IPS DF 6.9 (cell line): ENCODE data around the gene SLC35G6.

Experiments
- DNase-seq: peaks from one replicate; pipeline ENCODE4 v3.0.0-alpha.2; 2013; ENCODE audit warnings: low read depth, low spot score
- H3K27ac ChIP-seq: one replicate; pipeline ENCODE4 v1.5.1; 2013; ENCODE audit warnings: low read length, control low read depth
- H3K27me3 ChIP-seq: 2 replicates; pipeline ENCODE4 v1.6.1; 2013; ENCODE audit warnings: mild to moderate bottlenecking, low read length; ENCODE audit not compliant: control insufficient read depth, insufficient read depth
- H3K36me3 ChIP-seq: 2 replicates; pipeline ENCODE4 v1.6.1; 2013; ENCODE audit warnings: low read length; ENCODE audit not compliant: control insufficient read depth, insufficient read depth
- H3K4me1 ChIP-seq: 2 replicates; pipeline ENCODE4 v1.6.1; 2013; ENCODE audit warnings: low read length; ENCODE audit not compliant: control insufficient read depth, insufficient read depth
- H3K4me3 ChIP-seq: 2 replicates; pipeline ENCODE4 v1.5.1; 2013; ENCODE audit warnings: mild to moderate bottlenecking, low read length
- H3K9me3 ChIP-seq: 2 replicates; pipeline ENCODE4 v1.6.1; 2013; ENCODE audit warnings: low read length, inconsistent platforms; ENCODE audit not compliant: control insufficient read depth, insufficient read depth
- WGBS: extraction: QIAGEN DNeasy Blood & Tissue Kit; methylation state at CpG from one replicate; pipeline ENCODE4 v1.1.7; 2013; ENCODE audit warnings: mixed read lengths, missing lambda C conversion rate; ENCODE audit not compliant: insufficient read length, insufficient coverage; 5-methylcytosine and 5-hydroxymethylcytosine counted together

SLC35G6 gene

DNA sequence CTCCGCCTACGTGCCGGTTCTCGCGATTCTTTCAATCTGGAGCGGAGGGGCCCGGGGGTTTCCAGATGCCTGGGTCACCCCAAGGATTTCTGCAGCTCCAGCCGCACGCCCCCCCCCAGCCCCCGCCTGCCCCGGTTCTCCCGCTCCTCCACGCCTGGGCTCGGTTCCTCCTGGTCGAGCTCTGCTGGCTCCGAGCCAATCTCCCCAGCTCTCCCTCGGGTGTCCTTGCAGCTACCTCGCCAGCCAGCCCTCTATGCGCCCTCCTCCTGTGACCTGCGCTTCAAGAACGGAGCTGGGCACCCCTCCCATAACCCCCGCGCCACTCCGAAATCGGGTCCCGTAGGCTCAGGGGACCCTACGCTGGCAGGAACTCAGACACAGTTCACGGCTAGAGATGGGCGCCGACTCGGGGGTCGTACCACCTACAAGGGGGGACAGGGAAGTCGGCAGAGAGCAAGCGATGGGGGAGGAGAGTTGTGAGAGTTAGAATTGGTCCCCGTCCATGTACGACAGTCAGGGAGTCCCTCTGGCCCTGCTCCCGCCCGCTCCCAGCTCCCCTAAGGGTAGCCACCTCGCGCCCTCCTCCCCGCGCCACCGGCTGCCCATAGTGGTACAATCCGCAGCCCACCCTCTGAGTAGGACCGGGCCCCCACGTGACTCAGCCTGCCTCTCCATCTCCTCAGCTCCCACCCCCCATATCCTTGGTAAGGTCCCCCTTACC is 41.0 kb upstream of the SLC35G6 start:
- WGBS, result no CpG with 5 or more reads among the region's 46 CpGs
- no peaks in the 10 kb centered on the region for H3K36me3 ChIP-seq
- H3K27ac ChIP-seq, result no peak overlapping the region
- 0 out of 2 replicates have a peak, but pooled peaks cover 3% of the 10 kb centered on the region for H3K4me1 ChIP-seq
- no peaks in the 10 kb centered on the region; the same call in 1 of the 2 replicates for H3K27me3 ChIP-seq
- DNase-seq, result no peak
- peak overlapping the region; percentile 57; the same call in 1 of the 2 replicates for H3K4me3 ChIP-seq
- no peaks in the 10 kb centered on the region for H3K9me3 ChIP-seq

DNA sequence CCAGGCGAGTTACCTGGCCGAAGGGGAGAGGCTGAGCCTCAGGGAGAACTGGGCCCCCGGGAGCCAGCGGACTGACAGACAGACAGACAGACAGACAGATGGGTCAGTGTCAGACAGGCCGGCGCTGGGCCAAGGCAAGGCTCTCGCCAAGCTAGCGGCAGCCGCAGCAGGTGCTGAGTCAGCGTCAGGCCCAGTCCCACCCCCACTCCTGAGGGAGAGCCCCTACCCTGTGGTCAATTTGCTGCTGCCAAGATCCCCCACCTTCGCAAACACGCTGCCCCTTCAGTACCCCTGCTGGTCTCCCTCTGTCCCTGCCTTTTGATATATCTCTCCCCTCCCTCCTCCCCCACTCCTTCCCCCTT is 40.4 kb upstream of the SLC35G6 start:
- no peak overlapping the region for H3K27ac ChIP-seq
- no peaks in the 10 kb centered on the region for H3K9me3 ChIP-seq
- peak overlapping the region; percentile 57; the same call in 1 of the 2 replicates for H3K4me3 ChIP-seq
- H3K36me3 ChIP-seq, result no peaks in the 10 kb centered on the region
- no peak for DNase-seq
- no peaks in the 10 kb centered on the region; the same call in 1 of the 2 replicates for H3K27me3 ChIP-seq
- no CpG with 5 or more reads among the region's 12 CpGs for WGBS
- 0 out of 2 replicates have a peak, but pooled peaks cover 3% of the 10 kb centered on the region for H3K4me1 ChIP-seq

DNA sequence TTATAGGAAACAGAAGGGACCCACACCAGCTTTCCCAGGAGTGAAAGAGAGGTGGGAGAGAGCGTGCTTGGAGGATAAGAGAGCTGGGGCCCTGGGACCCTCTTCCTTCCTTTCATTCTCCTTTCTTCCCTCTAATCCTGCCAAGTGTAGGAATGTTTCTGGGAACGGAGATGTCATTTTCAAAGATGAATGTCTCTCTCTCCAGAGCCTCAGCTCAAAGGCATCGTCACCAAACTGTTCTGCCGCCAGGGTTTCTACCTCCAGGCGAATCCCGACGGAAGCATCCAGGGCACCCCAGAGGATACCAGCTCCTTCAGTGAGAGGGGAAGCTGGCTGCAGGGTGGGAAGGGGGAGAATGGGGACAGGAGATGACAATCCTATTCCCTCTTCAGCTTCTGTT is 40.0 kb upstream of the SLC35G6 start:
- WGBS, result no CpG with 5 or more reads among the region's 7 CpGs
- Histone ChIP-seq H3K27me3 (no peaks in the 10 kb centered on the region; the same call in 1 of the 2 replicates), H3K36me3 (no peaks in the 10 kb centered on the region), H3K27ac (no peak overlapping the region), H3K4me3 (no peak overlapping the region), H3K4me1 (0 out of 2 replicates have a peak, but pooled peaks cover 3% of the 10 kb centered on the region), H3K9me3 (no peaks in the 10 kb centered on the region)
- DNase-seq, result no peak

DNA sequence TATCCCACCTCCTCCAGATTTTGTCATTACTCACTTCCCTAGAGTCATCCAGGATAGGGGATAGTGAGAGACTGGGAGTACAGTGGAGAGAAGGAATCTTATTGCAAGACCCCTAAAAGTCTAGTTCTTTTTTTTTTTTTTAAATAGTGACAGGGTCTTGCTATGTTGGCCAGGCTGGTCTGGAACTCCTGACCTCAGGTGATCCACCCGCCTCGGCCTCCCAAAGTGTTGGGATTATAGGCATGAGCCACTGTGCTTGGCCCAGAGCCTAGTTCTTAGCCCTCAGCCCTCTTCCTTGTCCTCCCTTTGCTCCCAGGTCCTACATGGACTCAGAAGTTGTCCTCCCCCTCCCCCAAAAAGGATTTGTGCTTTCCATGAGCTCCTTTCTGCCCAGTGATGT is 39.1 kb upstream of the SLC35G6 start:
- Histone ChIP-seq H3K27ac (no peak overlapping the region), H3K36me3 (no peaks in the 10 kb centered on the region), H3K4me1 (peaks cover 5% of the 10 kb centered on the region; the same call in 1 of the 2 replicates), H3K27me3 (no peaks in the 10 kb centered on the region; the same call in 1 of the 2 replicates), H3K9me3 (no peaks in the 10 kb centered on the region), H3K4me3 (no peak overlapping the region)
- no peak for DNase-seq
- WGBS, result no CpG with 5 or more reads among the region's 2 CpGs

DNA sequence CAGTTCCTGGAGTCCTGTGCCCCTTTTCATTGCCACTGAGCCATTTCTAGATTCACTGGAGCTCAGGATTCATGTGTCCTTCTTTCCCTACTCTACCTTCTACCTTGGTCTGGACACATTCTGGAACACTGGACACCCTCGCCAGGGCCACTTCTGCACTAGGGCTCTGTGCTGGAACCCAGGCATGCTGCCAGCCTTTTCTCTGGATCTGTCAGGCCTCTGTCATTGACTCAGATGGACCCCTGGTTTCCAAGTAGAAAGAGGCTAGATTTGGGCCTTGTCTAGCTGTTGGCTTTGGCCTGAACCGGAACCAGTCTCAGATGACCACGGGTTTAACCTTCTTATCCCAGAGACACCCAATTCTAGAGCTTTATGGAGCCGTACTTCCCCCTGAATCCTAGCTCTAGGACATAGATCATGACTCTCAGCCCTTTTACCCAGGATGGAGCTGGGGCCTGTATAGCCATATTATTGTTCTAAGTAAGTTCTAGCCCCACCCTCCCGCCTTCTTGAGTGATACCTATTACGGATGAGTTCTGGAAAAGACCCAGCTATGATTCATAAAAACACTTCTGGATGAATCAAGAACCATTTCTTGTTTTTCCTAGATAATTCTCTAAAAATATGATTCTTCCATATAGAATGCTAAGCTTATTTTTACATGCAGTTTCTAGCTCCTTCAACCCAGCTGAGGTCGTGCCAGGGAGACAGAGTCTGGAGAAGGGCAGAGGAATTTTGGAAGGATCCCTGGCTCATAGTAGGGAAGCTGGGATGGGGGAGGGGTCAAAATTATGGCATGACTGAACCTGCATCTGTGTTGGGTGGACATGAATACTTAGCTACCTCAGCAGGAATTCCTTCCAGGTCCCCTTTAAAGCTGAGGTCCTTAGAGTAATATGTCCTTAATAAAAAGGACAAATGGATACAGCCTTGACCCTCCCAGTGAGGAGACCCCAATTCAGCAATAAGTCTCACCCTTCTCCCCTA is 37.5 kb upstream of the SLC35G6 start:
- H3K4me3 ChIP-seq, result no peak overlapping the region
- no CpG with 5 or more reads among the region's 7 CpGs for WGBS
- no peaks in the 10 kb centered on the region for H3K27me3 ChIP-seq
- H3K36me3 ChIP-seq, result no peaks in the 10 kb centered on the region
- no peak overlapping the region for H3K27ac ChIP-seq
- no peak for DNase-seq
- H3K4me1 ChIP-seq, result peaks cover 5% of the 10 kb centered on the region; the same call in 1 of the 2 replicates
- H3K9me3 ChIP-seq, result no peaks in the 10 kb centered on the region

DNA sequence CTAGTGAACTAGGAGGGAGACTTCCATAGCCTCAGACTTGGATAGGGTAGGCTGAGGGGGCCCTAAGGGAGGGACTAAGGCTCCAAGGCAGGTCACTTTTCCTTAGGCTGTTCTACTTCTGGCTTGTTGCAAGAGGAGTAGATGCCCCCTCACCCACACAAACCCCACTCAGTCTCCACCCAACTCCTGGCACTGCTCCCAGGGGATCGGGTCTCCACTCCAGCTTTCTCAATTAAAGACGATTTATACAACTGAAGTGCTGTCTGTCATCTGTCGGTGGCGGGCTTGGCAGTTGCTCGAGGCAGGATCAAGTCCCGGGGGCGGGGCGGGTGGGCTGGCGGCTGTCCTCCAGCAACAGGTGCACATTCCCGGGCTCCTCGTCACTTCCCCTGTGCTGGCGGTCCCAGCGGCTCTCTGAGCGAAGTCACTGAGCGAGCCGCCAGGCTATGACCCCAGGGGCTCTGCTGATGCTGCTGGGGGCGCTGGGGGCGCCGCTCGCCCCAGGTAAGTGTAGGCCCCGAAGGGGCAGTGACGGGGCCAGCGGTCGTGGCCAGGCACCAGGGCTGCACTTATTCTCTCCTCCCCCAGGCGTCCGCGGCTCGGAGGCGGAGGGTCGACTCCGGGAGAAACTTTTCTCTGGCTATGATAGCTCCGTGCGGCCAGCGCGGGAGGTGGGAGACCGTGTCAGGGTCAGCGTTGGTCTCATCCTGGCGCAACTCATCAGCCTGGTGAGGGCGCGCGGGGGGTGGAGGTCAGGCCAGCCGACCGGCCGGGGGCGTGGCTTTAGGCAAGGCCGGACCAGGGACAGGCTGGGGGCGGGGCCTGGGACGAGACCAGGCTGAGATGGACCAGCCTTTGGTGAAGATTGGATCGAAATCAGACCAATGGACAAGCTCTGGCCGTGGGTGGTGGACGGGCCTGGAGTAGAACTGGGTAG is 36.3 kb upstream of the SLC35G6 start, which contains the start of gene CHRNB1:
Gene CHRNB1 (plus strand): TSS at position 380 of the 937 bp plus-strand sequence. CDS start 67 bp downstream, at position 447.
- DNase-seq, result no peak
- Histone ChIP-seq H3K9me3 (no peaks in the 10 kb centered on the region), H3K4me3 (peak within 1 kb of the TSS; percentile 72), H3K36me3 (no peaks in the 10 kb centered on the region), H3K27ac (no peak within 1 kb of the TSS), H3K27me3 (no peaks in the 10 kb centered on the region), H3K4me1 (peaks cover 5% of the 10 kb centered on the region; the same call in 1 of the 2 replicates)
- WGBS, result no CpG with 5 or more reads among the region's 51 CpGs

DNA sequence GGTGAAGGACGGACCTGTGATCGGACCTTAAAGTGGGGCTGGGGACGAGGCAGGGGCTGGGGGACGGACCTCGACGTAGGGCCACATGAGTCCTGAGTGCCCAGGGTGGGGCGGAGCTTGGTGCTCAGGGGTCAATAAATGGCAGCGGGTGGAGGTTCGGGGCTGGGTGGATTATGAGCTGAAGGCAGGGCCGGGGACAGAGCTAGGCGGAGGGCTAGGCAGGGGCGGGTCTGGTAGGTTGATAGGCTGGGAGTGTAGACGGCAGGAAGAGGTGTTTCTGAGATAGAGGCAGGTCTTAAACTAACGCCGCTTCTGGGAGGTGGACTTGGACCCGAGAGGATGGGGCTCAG is 35.7 kb upstream of the SLC35G6 start:
- peak overlapping the region; percentile 72; the same call in 1 of the 2 replicates for H3K4me3 ChIP-seq
- DNase-seq, result no peak
- no peaks in the 10 kb centered on the region for H3K9me3 ChIP-seq
- H3K36me3 ChIP-seq, result no peaks in the 10 kb centered on the region
- H3K27me3 ChIP-seq, result no peaks in the 10 kb centered on the region
- H3K4me1 ChIP-seq, result peaks cover 5% of the 10 kb centered on the region; the same call in 1 of the 2 replicates
- H3K27ac ChIP-seq, result no peak overlapping the region
- WGBS, result no CpG with 5 or more reads among the region's 16 CpGs

DNA sequence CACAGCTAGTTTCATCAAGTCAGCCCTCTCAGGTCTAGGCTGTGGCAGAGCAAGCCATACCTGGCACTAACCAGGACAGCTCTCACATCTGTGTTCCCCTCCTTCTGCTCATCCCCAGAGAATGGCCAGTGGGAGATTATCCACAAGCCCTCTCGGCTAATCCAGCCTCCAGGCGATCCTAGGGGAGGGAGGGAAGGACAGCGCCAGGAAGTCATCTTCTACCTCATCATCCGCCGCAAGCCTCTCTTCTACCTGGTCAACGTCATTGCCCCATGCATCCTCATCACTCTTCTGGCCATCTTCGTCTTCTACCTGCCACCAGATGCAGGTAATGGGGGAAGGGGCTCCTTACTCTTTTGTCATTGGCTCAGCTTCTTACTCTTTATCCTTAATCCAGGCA is 32.8 kb upstream of the SLC35G6 start:
- no peaks in the 10 kb centered on the region for H3K27me3 ChIP-seq
- no CpG with 5 or more reads among the region's 7 CpGs for WGBS
- DNase-seq, result no peak
- H3K27ac ChIP-seq, result no peak overlapping the region
- no peak overlapping the region for H3K4me3 ChIP-seq
- H3K36me3 ChIP-seq, result no peaks in the 10 kb centered on the region
- peaks cover 5% of the 10 kb centered on the region; the same call in 1 of the 2 replicates for H3K4me1 ChIP-seq
- no peaks in the 10 kb centered on the region for H3K9me3 ChIP-seq

DNA sequence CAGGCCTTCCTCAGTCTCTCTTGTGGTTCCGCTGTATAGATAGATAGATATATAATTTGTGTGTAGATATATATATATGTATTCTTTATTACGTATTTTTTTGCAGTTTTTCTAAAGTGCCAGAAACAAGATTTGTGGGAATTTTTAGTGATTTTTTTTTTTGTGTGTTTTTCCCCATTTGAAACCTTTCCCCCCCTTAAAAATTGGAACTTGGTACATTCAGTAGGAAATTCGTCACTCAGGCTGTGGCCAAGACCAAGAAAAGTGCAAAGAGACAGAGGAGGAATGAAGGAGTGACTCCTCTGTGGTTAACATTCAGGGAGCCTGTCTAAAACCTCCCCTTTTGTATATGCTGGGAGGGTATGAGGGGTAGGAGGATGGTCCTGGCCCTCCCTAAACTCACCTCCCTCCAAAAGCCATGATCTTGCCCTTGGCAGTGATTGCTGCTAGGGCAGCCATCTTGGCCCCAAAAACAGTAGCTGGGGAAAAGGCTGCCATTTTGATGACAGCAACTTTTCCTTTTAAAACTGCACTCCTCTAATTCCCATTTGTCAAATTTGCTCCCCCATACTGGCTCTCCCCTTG is 21.2 kb upstream of the SLC35G6 start:
- H3K4me3 ChIP-seq, result no peak overlapping the region
- no peak overlapping the region for H3K27ac ChIP-seq
- no peaks in the 10 kb centered on the region for H3K9me3 ChIP-seq
- H3K4me1 ChIP-seq, result peaks cover 3% of the 10 kb centered on the region
- WGBS, result 100% methylated on average over 1 of the region's 3 CpGs
- no peaks in the 10 kb centered on the region for H3K27me3 ChIP-seq
- peaks cover 10% of the 10 kb centered on the region; the same call in 1 of the 2 replicates for H3K36me3 ChIP-seq
- no peak for DNase-seq
